HL-60 (cell line): ENCODE measurements around the gene ASRGL1.

Source experiments
- DNase-seq, 2 experiments: peaks; one replicate each; pipeline ENCODE4 v3.0.0-alpha.2; 2010 to 2020; ENCODE audit warnings: low read depth in 1 of 2, low spot score in 1 of 2
- H3K27ac ChIP-seq: fragments of 250-450 bp; sonication (Bioruptor Pico); replicated peaks from 2 replicates; pipeline ENCODE4 v1.5.1; 2020; ENCODE audit warnings: mild to moderate bottlenecking, moderate library complexity
- H3K27me3 ChIP-seq: fragments of 250-450 bp; sonication (Bioruptor Pico); 2 replicates; pipeline ENCODE4 v1.5.1; 2021; ENCODE audit warnings: mild to moderate bottlenecking, moderate library complexity; ENCODE audit not compliant: insufficient read depth, poor library complexity, severe bottlenecking
- H3K4me3 ChIP-seq: replicated peaks from 2 replicates; pipeline ENCODE4 v1.5.1; 2011; ENCODE audit warnings: mild to moderate bottlenecking, control low read depth, low read length; ENCODE audit not compliant: insufficient read depth
- GABPA ChIP-seq: IDR thresholded peaks from 2 replicates; pipeline ENCODE4 v1.6.1; 2012; ENCODE audit warnings: low read depth
- POLR2AphosphoS5 ChIP-seq: IDR thresholded peaks from 2 replicates; pipeline ENCODE4 v1.6.1; 2012; ENCODE audit warnings: low read depth
- SPI1 ChIP-seq: IDR thresholded peaks from 2 replicates; pipeline ENCODE4 v1.6.1; 2012; ENCODE audit warnings: low read depth, mild to moderate bottlenecking, borderline replicate concordance
- TF ChIP-seq, protein P1 (sequence below): IDR thresholded peaks from 2 replicates; pipeline ENCODE4 v1.6.1; 2012; ENCODE audit warnings: low read depth; ENCODE audit not compliant: insufficient replicate concordance
- TF ChIP-seq, protein P2 (sequence below): IDR thresholded peaks from one replicate; pipeline ENCODE4 v1.5.1; 2011; ENCODE audit warnings: low read length, control low read depth, inconsistent platforms; ENCODE audit not compliant: insufficient read depth

Gene ASRGL1

DNA sequence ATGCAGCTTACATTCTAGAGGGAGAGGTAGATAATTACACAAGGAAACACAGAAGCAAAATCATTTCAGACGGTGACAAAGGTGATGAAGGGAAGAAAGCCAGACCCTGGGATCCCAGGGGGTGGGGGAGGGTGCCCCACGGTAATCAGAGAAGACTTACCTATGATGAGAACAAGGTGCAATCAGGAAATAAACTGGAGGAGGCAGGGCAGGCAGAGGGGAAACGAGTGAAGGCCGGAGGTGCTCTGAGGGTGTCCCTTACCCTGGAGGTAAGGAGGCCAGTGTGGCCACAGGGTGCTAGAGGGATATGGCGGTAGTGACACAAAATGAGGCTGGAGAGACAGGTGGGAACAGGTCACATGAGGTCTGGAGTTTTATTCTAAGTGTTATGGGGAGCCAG lies 67.7 kb downstream of the ASRGL1 start:
- Histone ChIP-seq H3K4me3 (no peak overlapping the region), H3K27me3 (no peaks in the 10 kb centered on the region), H3K27ac (no peak overlapping the region)
- no peak for DNase-seq
- TF ChIP-seq, protein P1, sequence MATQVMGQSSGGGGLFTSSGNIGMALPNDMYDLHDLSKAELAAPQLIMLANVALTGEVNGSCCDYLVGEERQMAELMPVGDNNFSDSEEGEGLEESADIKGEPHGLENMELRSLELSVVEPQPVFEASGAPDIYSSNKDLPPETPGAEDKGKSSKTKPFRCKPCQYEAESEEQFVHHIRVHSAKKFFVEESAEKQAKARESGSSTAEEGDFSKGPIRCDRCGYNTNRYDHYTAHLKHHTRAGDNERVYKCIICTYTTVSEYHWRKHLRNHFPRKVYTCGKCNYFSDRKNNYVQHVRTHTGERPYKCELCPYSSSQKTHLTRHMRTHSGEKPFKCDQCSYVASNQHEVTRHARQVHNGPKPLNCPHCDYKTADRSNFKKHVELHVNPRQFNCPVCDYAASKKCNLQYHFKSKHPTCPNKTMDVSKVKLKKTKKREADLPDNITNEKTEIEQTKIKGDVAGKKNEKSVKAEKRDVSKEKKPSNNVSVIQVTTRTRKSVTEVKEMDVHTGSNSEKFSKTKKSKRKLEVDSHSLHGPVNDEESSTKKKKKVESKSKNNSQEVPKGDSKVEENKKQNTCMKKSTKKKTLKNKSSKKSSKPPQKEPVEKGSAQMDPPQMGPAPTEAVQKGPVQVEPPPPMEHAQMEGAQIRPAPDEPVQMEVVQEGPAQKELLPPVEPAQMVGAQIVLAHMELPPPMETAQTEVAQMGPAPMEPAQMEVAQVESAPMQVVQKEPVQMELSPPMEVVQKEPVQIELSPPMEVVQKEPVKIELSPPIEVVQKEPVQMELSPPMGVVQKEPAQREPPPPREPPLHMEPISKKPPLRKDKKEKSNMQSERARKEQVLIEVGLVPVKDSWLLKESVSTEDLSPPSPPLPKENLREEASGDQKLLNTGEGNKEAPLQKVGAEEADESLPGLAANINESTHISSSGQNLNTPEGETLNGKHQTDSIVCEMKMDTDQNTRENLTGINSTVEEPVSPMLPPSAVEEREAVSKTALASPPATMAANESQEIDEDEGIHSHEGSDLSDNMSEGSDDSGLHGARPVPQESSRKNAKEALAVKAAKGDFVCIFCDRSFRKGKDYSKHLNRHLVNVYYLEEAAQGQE = no peak
- no peak for TF ChIP-seq GABPA

DNA sequence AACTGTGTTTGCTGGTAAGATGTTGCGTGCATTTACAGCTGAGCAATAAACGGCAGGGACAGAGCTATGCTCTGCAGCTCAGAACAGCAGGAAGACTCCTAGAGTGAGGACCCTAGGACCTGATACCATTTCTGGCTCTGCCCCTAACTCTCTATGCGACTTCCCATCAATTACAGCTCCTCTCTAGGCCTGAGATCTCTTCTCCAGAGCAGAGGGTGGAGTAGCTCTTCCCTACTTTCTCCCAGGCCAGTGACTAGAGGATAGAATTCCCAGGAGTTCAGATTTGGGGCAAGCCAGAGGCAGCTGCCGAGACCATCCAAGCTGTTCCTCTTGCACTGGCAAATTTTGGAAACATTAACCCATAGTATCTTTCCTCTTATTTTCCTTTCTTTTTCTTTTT lies 68.8 kb downstream of the ASRGL1 start:
- no peak for DNase-seq
- no peak overlapping the region for H3K4me3 ChIP-seq

DNA sequence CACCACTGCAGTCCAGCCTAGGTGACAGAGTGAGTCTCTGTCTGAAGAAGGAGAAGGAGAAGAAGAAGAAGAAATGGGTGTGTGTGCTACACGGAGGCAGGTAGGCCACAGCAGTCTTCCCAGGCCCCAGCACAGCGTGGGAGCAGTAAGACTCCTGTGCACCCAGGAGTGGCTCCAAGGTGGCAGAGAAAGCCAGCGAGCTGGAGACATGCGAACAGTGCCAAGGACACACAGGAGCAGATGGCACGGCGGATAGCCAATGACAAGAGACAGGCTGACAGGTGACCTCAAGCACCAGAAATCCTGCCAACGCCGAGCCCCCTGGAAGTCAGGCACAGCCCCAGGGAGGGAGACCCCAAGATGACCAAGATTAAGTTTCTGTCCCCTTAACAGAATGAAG lies 72.6 kb downstream of the ASRGL1 start:
- TF ChIP-seq SPI1 = no peak
- TF ChIP-seq GABPA = no peak
- TF ChIP-seq, protein P2, sequence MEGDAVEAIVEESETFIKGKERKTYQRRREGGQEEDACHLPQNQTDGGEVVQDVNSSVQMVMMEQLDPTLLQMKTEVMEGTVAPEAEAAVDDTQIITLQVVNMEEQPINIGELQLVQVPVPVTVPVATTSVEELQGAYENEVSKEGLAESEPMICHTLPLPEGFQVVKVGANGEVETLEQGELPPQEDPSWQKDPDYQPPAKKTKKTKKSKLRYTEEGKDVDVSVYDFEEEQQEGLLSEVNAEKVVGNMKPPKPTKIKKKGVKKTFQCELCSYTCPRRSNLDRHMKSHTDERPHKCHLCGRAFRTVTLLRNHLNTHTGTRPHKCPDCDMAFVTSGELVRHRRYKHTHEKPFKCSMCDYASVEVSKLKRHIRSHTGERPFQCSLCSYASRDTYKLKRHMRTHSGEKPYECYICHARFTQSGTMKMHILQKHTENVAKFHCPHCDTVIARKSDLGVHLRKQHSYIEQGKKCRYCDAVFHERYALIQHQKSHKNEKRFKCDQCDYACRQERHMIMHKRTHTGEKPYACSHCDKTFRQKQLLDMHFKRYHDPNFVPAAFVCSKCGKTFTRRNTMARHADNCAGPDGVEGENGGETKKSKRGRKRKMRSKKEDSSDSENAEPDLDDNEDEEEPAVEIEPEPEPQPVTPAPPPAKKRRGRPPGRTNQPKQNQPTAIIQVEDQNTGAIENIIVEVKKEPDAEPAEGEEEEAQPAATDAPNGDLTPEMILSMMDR = no peak
- TF ChIP-seq POLR2AphosphoS5 = no peak
- TF ChIP-seq, protein P1 = no peak
- Histone ChIP-seq H3K27ac (no peak overlapping the region), H3K27me3 (no peaks in the 10 kb centered on the region), H3K4me3 (no peak overlapping the region)
- no peak for DNase-seq

More for the DNA sequence above, 68.8 kb downstream of the ASRGL1 start:
- H3K27me3 ChIP-seq = no peaks in the 10 kb centered on the region
- H3K27ac ChIP-seq = no peak overlapping the region
- TF ChIP-seq POLR2AphosphoS5 = no peak
- TF ChIP-seq, protein P2 = no peak
- no peak for TF ChIP-seq GABPA
- TF ChIP-seq SPI1 = no peak
- TF ChIP-seq, protein P1 = no peak

DNA sequence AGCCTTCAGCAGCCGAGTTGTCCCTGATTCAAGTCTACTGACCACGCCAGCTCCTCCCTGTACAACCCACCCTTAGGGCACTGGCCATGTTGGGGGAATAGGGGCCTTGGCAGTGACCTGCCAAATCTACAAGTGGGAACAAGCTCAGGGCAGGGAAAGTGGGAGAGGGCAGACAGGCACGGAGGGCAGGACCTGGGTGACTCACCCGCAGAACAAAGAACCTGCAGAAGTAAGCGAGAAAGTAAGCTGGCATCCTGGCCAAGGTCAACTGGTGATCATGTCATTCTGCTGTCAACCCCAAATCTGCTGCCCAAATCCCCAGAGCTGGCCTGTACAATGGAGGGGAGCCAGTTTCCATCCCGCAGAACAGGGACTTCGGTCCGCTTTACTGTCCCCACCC lies 73.7 kb downstream of the ASRGL1 start:
- H3K27ac ChIP-seq = no peak overlapping the region
- no peak for DNase-seq
- H3K4me3 ChIP-seq = no peak overlapping the region
- TF ChIP-seq GABPA (no peak), POLR2AphosphoS5 (no peak), SPI1 (no peak)
- TF ChIP-seq, protein P2 = no peak
- TF ChIP-seq, protein P1 = no peak
- H3K27me3 ChIP-seq = no peaks in the 10 kb centered on the region
